ENCODE data around the gene STYX. TPM values are rescaled to one million over a fixed set of nuclear protein-coding genes. Genes with fewer than 3 reads are reported as not detected.

STYX gene
- total and polyA plus RNA-seq, 2 donors from 2014 or later, result 4.3 to 11.5 TPM

GRCh38 chr14:52801014-52801712 is 71.2 kb downstream of the STYX start:
- H3K9ac ChIP-seq (ENCODE audit: low read length in 3 of 3), result no peak overlapping the region
- DNase-seq (peak in 2 of 5 donors; percentile 17 to 43), FAIRE-seq (no peak)
- intact Hi-C loops (cut with DNase I), result no loop called here
- H3K9me3 ChIP-seq (ENCODE audit: control insufficient read depth in 2 of 3, insufficient read depth in 1 of 3, low read length in 3 of 3), result no peaks in the 10 kb centered on the region
- H3K27ac ChIP-seq (ENCODE audit: low read depth in 2 of 2, low read length in 2 of 2), result no peak overlapping the region
- no peak for TF ChIP-seq CTCF (IDR thresholded peaks at IDR 0.05; ENCODE audit: borderline replicate concordance, extremely low read depth, insufficient read depth)
- H3K36me3 ChIP-seq (ENCODE audit: control insufficient read depth in 2 of 3, insufficient read depth in 3 of 3, low read length in 3 of 3), result no peaks in the 10 kb centered on the region
- H3K4me1 ChIP-seq (ENCODE audit: control insufficient read depth in 2 of 3, insufficient read depth in 2 of 3, low read depth in 1 of 3, low read length in 3 of 3), result no peaks in the 10 kb centered on the region
- H3K27me3 ChIP-seq (ENCODE audit: control insufficient read depth, insufficient read depth, low read length), result no peaks in the 10 kb centered on the region
- no peak overlapping the region for H3K4me3 ChIP-seq (ENCODE audit: low read length in 3 of 3)

- Histone ChIP-seq H3K36me3 (ENCODE audit: control insufficient read depth in 2 of 3, insufficient read depth in 3 of 3, low read length in 3 of 3) (no peaks in the 10 kb centered on the region), H3K4me1 (ENCODE audit: control insufficient read depth in 2 of 3, insufficient read depth in 2 of 3, low read depth in 1 of 3, low read length in 3 of 3) (no peaks in the 10 kb centered on the region), H3K4me3 (ENCODE audit: low read length in 3 of 3) (no peak overlapping the region), H3K27me3 (ENCODE audit: control insufficient read depth, insufficient read depth, low read length) (no peaks in the 10 kb centered on the region), H3K9ac (ENCODE audit: low read length in 3 of 3) (no peak overlapping the region), H3K9me3 (ENCODE audit: control insufficient read depth in 2 of 3, insufficient read depth in 1 of 3, low read length in 3 of 3) (no peaks in the 10 kb centered on the region), H3K27ac (ENCODE audit: low read depth in 2 of 2, low read length in 2 of 2) (no peak overlapping the region)
- FAIRE-seq (no peak), DNase-seq (no peak)
- intact Hi-C loops (cut with DNase I), result no loop called here
- no peak for TF ChIP-seq CTCF (IDR thresholded peaks at IDR 0.05; ENCODE audit: borderline replicate concordance, extremely low read depth, insufficient read depth)
Observed at GRCh38 chr14:52802597-52802996, 72.6 kb downstream of the STYX start.

- intact Hi-C loops (cut with DNase I), result no loop called here
- no peak overlapping the region for H3K9ac ChIP-seq (ENCODE audit: low read length in 3 of 3)
- FAIRE-seq (no peak), DNase-seq (no peak)
- TF ChIP-seq CTCF (IDR thresholded peaks at IDR 0.05; ENCODE audit: borderline replicate concordance, extremely low read depth, insufficient read depth), result no peak
- H3K27ac ChIP-seq (ENCODE audit: low read depth in 2 of 2, low read length in 2 of 2), result no peak overlapping the region
- no peaks in the 10 kb centered on the region for H3K9me3 ChIP-seq (ENCODE audit: control insufficient read depth in 2 of 3, insufficient read depth in 1 of 3, low read length in 3 of 3)
- no peak overlapping the region for H3K4me3 ChIP-seq (ENCODE audit: low read length in 3 of 3)
- H3K4me1 ChIP-seq (ENCODE audit: control insufficient read depth in 2 of 3, insufficient read depth in 2 of 3, low read depth in 1 of 3, low read length in 3 of 3), result no peaks in the 10 kb centered on the region
- H3K36me3 ChIP-seq (ENCODE audit: control insufficient read depth in 2 of 3, insufficient read depth in 3 of 3, low read length in 3 of 3), result no peaks in the 10 kb centered on the region
- H3K27me3 ChIP-seq (ENCODE audit: control insufficient read depth, insufficient read depth, low read length), result no peaks in the 10 kb centered on the region
Observed at GRCh38 chr14:52806115-52806514, 76.1 kb downstream of the STYX start.

DNA sequence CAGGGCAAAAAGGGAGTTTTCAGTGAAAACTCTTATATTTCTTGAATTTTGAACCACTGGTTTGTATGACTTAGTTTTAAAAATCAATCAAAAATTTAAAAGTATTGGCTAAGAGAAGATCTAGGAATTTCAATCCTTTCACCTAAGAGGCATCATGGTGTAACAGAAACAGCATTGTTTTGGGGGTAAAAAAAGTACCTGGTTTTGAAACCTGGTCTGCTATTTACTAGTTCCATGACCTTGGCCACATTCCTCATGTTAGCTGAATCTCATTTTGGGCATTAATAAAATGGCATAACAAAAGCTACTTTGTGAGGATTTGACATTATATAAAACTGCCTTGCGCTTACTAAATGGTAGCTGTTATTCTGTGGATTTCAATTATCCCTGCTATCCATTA is 78.1 kb downstream of the STYX start:
- no peak overlapping the region for H3K4me3 ChIP-seq (ENCODE audit: low read length in 3 of 3)
- no peaks in the 10 kb centered on the region for H3K27me3 ChIP-seq (ENCODE audit: control insufficient read depth, insufficient read depth, low read length)
- FAIRE-seq (no peak), DNase-seq (no peak)
- no peaks in the 10 kb centered on the region for H3K4me1 ChIP-seq (ENCODE audit: control insufficient read depth in 2 of 3, insufficient read depth in 2 of 3, low read depth in 1 of 3, low read length in 3 of 3)
- H3K36me3 ChIP-seq (ENCODE audit: control insufficient read depth in 2 of 3, insufficient read depth in 3 of 3, low read length in 3 of 3), result no peaks in the 10 kb centered on the region
- H3K9ac ChIP-seq (ENCODE audit: low read length in 3 of 3), result no peak overlapping the region
- no peaks in the 10 kb centered on the region for H3K9me3 ChIP-seq (ENCODE audit: control insufficient read depth in 2 of 3, insufficient read depth in 1 of 3, low read length in 3 of 3)
- intact Hi-C loops (cut with DNase I), result no loop called here
- no peak for TF ChIP-seq CTCF (IDR thresholded peaks at IDR 0.05; ENCODE audit: borderline replicate concordance, extremely low read depth, insufficient read depth)
- H3K27ac ChIP-seq (ENCODE audit: low read depth in 2 of 2, low read length in 2 of 2), result no peak overlapping the region
